Endothelial cell of umbilical vein (primary cell): Measurements from ENCODE around the gene TNFAIP8L3.

Source experiments
- CTCF ChIP-seq, 2 donors: IDR thresholded peaks; 1 replicate in 1 of 2; 2 replicates in 1 of 2; pipeline ENCODE4 v1.5.1; 2011; ENCODE audit warnings: low read length in 2 of 2, mild to moderate bottlenecking in 2 of 2, moderate library complexity in 2 of 2, control low read depth in 1 of 2, inconsistent platforms in 1 of 2, low read depth in 1 of 2; ENCODE audit not compliant: insufficient read depth in 1 of 2; ENCODE audit errors: extremely low read depth in 1 of 2
- EZH2 ChIP-seq: IDR thresholded peaks from 2 replicates; pipeline ENCODE4 v1.6.1; 2012; ENCODE audit warnings: borderline replicate concordance, low read depth, mild to moderate bottlenecking, moderate library complexity, low read length, inconsistent platforms; ENCODE audit not compliant: severe bottlenecking
- FOS ChIP-seq: IDR thresholded peaks from 2 replicates; pipeline ENCODE4 v1.6.1; 2011; ENCODE audit warnings: mild to moderate bottlenecking, low read length, moderate library complexity, borderline replicate concordance; ENCODE audit not compliant: insufficient read depth
- JUN ChIP-seq: IDR thresholded peaks from 2 replicates; pipeline ENCODE4 v1.6.1; 2011; ENCODE audit warnings: borderline replicate concordance, low read depth; ENCODE audit not compliant: insufficient read length, insufficient read depth
- POLR2A ChIP-seq: IDR thresholded peaks from 2 replicates; pipeline ENCODE4 v1.6.1; 2012; ENCODE audit warnings: low read depth, mild to moderate bottlenecking, control low read depth, low read length
- POLR2AphosphoS5 ChIP-seq: IDR thresholded peaks from 2 replicates; pipeline ENCODE4 v1.6.1; 2012; ENCODE audit warnings: low read depth, mild to moderate bottlenecking, control low read depth, low read length, moderate library complexity; ENCODE audit not compliant: insufficient read depth

- TF ChIP-seq FOS (no peak), CTCF (IDR thresholded peaks at IDR 0.05; ENCODE audit: extremely low read depth in 1 of 2, insufficient read depth in 1 of 2, low read depth in 1 of 2, low read length in 2 of 2) (no peak), POLR2A (no peak), POLR2AphosphoS5 (no peak), EZH2 (no peak), JUN (no peak)
These were observed 23.1 kb downstream of the TNFAIP8L3 start for GRCh38 chr15:51071578-51071977.
